C4-2B (cell line): ENCODE data around the gene SEMA5A.

Experiments used
- ZFX ChIP-seq: fragments of 450-650 bp; IDR thresholded peaks from 2 replicates; pipeline ENCODE4 v1.6.1; 2017
- TF ChIP-seq, protein P1 (sequence below): fragments of 450-650 bp; conservative IDR thresholded peaks from 2 replicates; pipeline ENCODE4 v1.5.1; 2017; ENCODE audit warnings: mild to moderate bottlenecking

- TF ChIP-seq, protein P1, sequence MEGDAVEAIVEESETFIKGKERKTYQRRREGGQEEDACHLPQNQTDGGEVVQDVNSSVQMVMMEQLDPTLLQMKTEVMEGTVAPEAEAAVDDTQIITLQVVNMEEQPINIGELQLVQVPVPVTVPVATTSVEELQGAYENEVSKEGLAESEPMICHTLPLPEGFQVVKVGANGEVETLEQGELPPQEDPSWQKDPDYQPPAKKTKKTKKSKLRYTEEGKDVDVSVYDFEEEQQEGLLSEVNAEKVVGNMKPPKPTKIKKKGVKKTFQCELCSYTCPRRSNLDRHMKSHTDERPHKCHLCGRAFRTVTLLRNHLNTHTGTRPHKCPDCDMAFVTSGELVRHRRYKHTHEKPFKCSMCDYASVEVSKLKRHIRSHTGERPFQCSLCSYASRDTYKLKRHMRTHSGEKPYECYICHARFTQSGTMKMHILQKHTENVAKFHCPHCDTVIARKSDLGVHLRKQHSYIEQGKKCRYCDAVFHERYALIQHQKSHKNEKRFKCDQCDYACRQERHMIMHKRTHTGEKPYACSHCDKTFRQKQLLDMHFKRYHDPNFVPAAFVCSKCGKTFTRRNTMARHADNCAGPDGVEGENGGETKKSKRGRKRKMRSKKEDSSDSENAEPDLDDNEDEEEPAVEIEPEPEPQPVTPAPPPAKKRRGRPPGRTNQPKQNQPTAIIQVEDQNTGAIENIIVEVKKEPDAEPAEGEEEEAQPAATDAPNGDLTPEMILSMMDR, result no peak
- no peak for TF ChIP-seq ZFX
Observed at GRCh38 chr5:9108162-9108561, 437.7 kb downstream of the SEMA5A start.
